Measurements from ENCODE around the gene F7. TPM values are rescaled to one million over a fixed set of nuclear protein-coding genes. Genes with fewer than 3 reads are reported as not detected.
A peak's percentile ranks its signal among the peaks of the same experiment; 100 is the strongest.

The F7 gene
- total RNA-seq, 4 donors from 2014 or later, result 0.69 TPM; not detected in 3

GRCh38 chr13:113149711-113150549 lies 44.3 kb downstream of the F7 start:
- H3K4me1 ChIP-seq, result peaks cover 0 to 5% of the 10 kb centered on the region in 2 donors
- H3K27ac ChIP-seq, result no peak overlapping the region
- DNase-seq, result no peak
- H3K27me3 ChIP-seq, result no peaks in the 10 kb centered on the region
- no peaks in the 10 kb centered on the region for H3K36me3 ChIP-seq
- intact Hi-C loops (cut with DNase I; ENCODE audit: low total_unique reads), result no loop called here
- H3K9me3 ChIP-seq, result no peaks in the 10 kb centered on the region
- TF ChIP-seq, protein P1, sequence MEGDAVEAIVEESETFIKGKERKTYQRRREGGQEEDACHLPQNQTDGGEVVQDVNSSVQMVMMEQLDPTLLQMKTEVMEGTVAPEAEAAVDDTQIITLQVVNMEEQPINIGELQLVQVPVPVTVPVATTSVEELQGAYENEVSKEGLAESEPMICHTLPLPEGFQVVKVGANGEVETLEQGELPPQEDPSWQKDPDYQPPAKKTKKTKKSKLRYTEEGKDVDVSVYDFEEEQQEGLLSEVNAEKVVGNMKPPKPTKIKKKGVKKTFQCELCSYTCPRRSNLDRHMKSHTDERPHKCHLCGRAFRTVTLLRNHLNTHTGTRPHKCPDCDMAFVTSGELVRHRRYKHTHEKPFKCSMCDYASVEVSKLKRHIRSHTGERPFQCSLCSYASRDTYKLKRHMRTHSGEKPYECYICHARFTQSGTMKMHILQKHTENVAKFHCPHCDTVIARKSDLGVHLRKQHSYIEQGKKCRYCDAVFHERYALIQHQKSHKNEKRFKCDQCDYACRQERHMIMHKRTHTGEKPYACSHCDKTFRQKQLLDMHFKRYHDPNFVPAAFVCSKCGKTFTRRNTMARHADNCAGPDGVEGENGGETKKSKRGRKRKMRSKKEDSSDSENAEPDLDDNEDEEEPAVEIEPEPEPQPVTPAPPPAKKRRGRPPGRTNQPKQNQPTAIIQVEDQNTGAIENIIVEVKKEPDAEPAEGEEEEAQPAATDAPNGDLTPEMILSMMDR (IDR thresholded peaks at IDR 0.05), result no peak
- TF ChIP-seq POLR2A (IDR thresholded peaks at IDR 0.05), result no peak
- no peak overlapping the region for H3K4me3 ChIP-seq

DNA sequence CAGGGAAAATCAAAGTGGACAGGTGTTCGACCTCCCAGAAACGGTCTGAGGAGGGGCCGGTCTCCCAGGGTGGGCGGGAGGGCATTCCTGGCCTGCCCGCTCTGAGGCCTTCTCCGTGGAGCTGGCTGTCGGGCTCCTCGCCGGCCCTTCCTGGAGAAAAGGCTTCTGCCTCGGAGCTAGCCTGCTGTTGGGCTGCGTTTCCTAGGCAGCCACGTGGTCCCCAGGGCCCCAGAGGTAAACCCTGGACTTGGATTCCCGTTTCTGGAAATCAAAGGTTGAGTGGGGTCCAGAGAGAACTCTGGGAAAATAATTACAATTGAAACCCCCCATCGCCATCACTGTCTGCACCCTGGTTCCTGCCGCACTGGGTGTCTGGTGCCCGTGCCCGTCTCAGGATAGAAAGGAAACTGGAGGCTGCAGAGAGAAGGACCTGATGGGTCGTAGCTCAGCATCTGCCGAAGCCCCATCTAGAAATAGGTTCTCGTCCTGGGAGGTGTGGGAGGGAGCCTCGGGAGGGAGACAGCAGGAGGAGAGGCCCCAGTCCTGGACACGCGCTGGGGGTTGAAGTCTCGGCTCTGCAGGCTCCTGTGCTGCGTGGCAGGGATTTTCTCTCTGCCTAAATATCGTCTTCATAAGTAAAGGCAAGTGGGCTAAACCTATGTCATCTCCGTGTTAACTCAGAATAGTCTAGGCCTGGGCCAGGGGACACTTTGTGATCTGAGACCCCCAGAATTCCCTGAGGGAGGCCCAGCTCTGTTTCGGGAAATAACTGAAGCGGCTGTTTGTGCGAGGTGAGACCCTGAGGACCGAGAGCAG lies 45.2 kb downstream of the F7 start:
- Histone ChIP-seq H3K9me3 (no peaks in the 10 kb centered on the region), H3K4me3 (no peak overlapping the region), H3K27ac (no peak overlapping the region), H3K27me3 (no peaks in the 10 kb centered on the region), H3K4me1 (peaks cover 0 to 5% of the 10 kb centered on the region in 2 donors), H3K36me3 (no peaks in the 10 kb centered on the region)
- intact Hi-C loops (cut with DNase I; ENCODE audit: low total_unique reads), result no loop called here
- TF ChIP-seq, protein P1 (IDR thresholded peaks at IDR 0.05), result no peak
- no peak for DNase-seq

- intact Hi-C loops (cut with DNase I; ENCODE audit: low total_unique reads), result no loop called here
Measured at GRCh38 chr13:113151745-113152690, 46.4 kb downstream of the F7 start.

DNA sequence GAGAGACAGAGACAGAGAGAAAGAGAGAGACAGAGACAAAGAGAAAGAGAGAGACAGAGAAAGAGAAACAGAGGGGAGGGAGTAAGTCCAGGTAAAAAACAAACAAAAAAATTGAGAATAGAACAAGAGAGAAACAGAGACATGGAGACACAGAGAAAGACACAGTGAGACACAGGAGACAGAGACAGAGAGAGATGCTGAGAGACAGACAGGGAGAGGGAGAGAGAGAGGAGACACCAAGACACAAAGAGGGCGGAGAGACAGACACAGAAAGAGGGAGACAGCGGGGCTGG lies 47.0 kb downstream of the F7 start:
- Histone ChIP-seq H3K27me3 (no peaks in the 10 kb centered on the region), H3K36me3 (no peaks in the 10 kb centered on the region), H3K9me3 (no peaks in the 10 kb centered on the region), H3K4me3 (peak overlapping the region; percentile 41 to 58), H3K4me1 (peaks cover 0 to 5% of the 10 kb centered on the region in 2 donors), H3K27ac (peak overlapping the region in 1 of 2 donors; percentile 84)
- intact Hi-C loops (cut with DNase I; ENCODE audit: low total_unique reads), result no loop called here
- DNase-seq, result no peak
- TF ChIP-seq POLR2A (IDR thresholded peaks at IDR 0.05), result no peak
- TF ChIP-seq, protein P1 (IDR thresholded peaks at IDR 0.05), result no peak

More at GRCh38 chr13:113151745-113152690, 46.4 kb downstream of the F7 start:
- peak in 1 of 2 donors; percentile 40 for DNase-seq
- H3K4me3 ChIP-seq, result no peak overlapping the region
- H3K27me3 ChIP-seq, result no peaks in the 10 kb centered on the region
- TF ChIP-seq, protein P1 (IDR thresholded peaks at IDR 0.05), result no peak
- no peak for TF ChIP-seq POLR2A (IDR thresholded peaks at IDR 0.05)
- H3K36me3 ChIP-seq, result no peaks in the 10 kb centered on the region
- peaks cover 0 to 5% of the 10 kb centered on the region in 2 donors for H3K4me1 ChIP-seq
- no peak overlapping the region for H3K27ac ChIP-seq
- H3K9me3 ChIP-seq, result no peaks in the 10 kb centered on the region
